Upper lobe of left lung (tissue), 4 donors: ENCODE measurements around the gene STOM.

ENCODE experiments used
- POLR2A ChIP-seq, 4 donors: fragments of 450-650 bp; IDR thresholded peaks; one replicate each; pipeline ENCODE4 v1.5.1; 2016 to 2017; ENCODE audit warnings: antibody characterized with exemption in 4 of 4, mild to moderate bottlenecking in 2 of 4
- POLR2AphosphoS5 ChIP-seq, 2 donors: sonication (generic); formaldehyde crosslinking; IDR thresholded peaks; one replicate each; pipeline ENCODE4 v1.5.1; 2017; ENCODE audit warnings: antibody characterized with exemption in 2 of 2
- TF ChIP-seq, protein P1 (sequence below), 6 experiments: fragments of 450-650 bp in 4 of 6; fragments of 200-600 bp in 2 of 6; sonication (generic) in 2 of 6; IDR thresholded peaks; one replicate each; pipeline ENCODE4 v1.5.1; 2016 to 2019; ENCODE audit warnings: antibody characterized with exemption in 6 of 6

- no peak for TF ChIP-seq POLR2A (IDR thresholded peaks at IDR 0.05)
- TF ChIP-seq, protein P1, sequence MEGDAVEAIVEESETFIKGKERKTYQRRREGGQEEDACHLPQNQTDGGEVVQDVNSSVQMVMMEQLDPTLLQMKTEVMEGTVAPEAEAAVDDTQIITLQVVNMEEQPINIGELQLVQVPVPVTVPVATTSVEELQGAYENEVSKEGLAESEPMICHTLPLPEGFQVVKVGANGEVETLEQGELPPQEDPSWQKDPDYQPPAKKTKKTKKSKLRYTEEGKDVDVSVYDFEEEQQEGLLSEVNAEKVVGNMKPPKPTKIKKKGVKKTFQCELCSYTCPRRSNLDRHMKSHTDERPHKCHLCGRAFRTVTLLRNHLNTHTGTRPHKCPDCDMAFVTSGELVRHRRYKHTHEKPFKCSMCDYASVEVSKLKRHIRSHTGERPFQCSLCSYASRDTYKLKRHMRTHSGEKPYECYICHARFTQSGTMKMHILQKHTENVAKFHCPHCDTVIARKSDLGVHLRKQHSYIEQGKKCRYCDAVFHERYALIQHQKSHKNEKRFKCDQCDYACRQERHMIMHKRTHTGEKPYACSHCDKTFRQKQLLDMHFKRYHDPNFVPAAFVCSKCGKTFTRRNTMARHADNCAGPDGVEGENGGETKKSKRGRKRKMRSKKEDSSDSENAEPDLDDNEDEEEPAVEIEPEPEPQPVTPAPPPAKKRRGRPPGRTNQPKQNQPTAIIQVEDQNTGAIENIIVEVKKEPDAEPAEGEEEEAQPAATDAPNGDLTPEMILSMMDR (IDR thresholded peaks at IDR 0.05) = no peak
- no peak for TF ChIP-seq POLR2AphosphoS5 (IDR thresholded peaks at IDR 0.05)
Observed at GRCh38 chr9:121399126-121399882, 29.3 kb upstream of the STOM start.
